Measurements from ENCODE around the gene NAV3. TPM values are rescaled to one million over a fixed set of nuclear protein-coding genes. Genes with fewer than 3 reads are reported as not detected.

NAV3 gene
- total RNA-seq, 1 experiment from 2014 or later = 3.0 TPM

GRCh38 chr12:78007173-78007572 lies 176.5 kb downstream of the NAV3 start:
- Histone ChIP-seq H3K9me3 (ENCODE audit: control insufficient read depth, low read depth, low read length) (no peaks in the 10 kb centered on the region), H2BK5ac (ENCODE audit: insufficient read length, low read length) (no peak overlapping the region), H4K91ac (ENCODE audit: insufficient read length, low read depth, low read length) (no peak overlapping the region), H3K56ac (ENCODE audit: insufficient read length, low read depth, low read length) (no peak overlapping the region), H2AFZ (ENCODE audit: low read length) (no peak overlapping the region), H2AK5ac (ENCODE audit: insufficient read length, low read length) (no peak overlapping the region), H3K79me1 (ENCODE audit: insufficient read depth, low read depth, low read length, poor library complexity, severe bottlenecking) (no peaks in the 10 kb centered on the region), H3K4me2 (ENCODE audit: insufficient read depth, insufficient read length, low read length) (no peak overlapping the region), H2BK20ac (ENCODE audit: low read depth, low read length, poor library complexity, severe bottlenecking) (no peak overlapping the region), H3K23ac (ENCODE audit: insufficient read length, low read depth, low read length) (no peak overlapping the region), H3K14ac (ENCODE audit: insufficient read depth, low read length) (no peak overlapping the region), H3K23me2 (ENCODE audit: insufficient read length, low read depth, low read length, poor library complexity, severe bottlenecking) (no peaks in the 10 kb centered on the region), H3T11ph (ENCODE audit: low read length) (no peak overlapping the region), H3K4me1 (ENCODE audit: insufficient read depth, low read length) (no peaks in the 10 kb centered on the region), H3K79me2 (ENCODE audit: insufficient read depth, low read length) (no peaks in the 10 kb centered on the region), H3K27ac (ENCODE audit: insufficient read length, low read depth, low read length) (no peak overlapping the region), H3K18ac (ENCODE audit: insufficient read length, low read depth, low read length) (no peak overlapping the region), H4K5ac (ENCODE audit: insufficient read length, low read depth, low read length) (no peak overlapping the region), H4K20me1 (ENCODE audit: control insufficient read depth, insufficient read depth, insufficient read length) (no peaks in the 10 kb centered on the region), H4K8ac (replicated peaks; ENCODE audit: insufficient read length, low read depth, low read length) (no peak overlapping the region), H3K27me3 (ENCODE audit: insufficient read depth, low read length) (no peaks in the 10 kb centered on the region), H2BK12ac (ENCODE audit: insufficient read length, low read depth, low read length) (no peak overlapping the region), H2BK15ac (ENCODE audit: low read depth, low read length) (no peak overlapping the region), H3K4ac (ENCODE audit: low read depth, low read length) (no peak overlapping the region), H2BK120ac (ENCODE audit: low read depth, low read length, poor library complexity, severe bottlenecking) (no peak overlapping the region), H3K9ac (ENCODE audit: extremely low read depth, insufficient read length, low read length) (no peak overlapping the region)
- Mint-ChIP-seq H3K27ac (no peak overlapping the region), H3K27me3 (ENCODE audit: low read depth) (no peaks in the 10 kb centered on the region), H3K9me3 (no peaks in the 10 kb centered on the region), H3K4me1 (no peaks in the 10 kb centered on the region), H3K36me3 (ENCODE audit: insufficient read depth in 1 of 3, low read depth in 3 of 3) (no peaks in the 10 kb centered on the region), H3K4me3 (no peak overlapping the region)
- DNase-seq = no peak
- TF ChIP-seq CTCF (conservative IDR thresholded peaks at IDR 0.05) = no peak
- WGBS (ENCODE audit: extremely low coverage, insufficient read length, low lambda C conversion rate) = no CpG with 5 or more reads among the region's 4 CpGs
